Fibroblast of skin of scalp (primary cell): Measurements from ENCODE around the gene RBM38.

Experiments used
- DNase-seq: peaks from one replicate; pipeline ENCODE4 v3.0.0-alpha.2; 2013

The RBM38 gene

DNA sequence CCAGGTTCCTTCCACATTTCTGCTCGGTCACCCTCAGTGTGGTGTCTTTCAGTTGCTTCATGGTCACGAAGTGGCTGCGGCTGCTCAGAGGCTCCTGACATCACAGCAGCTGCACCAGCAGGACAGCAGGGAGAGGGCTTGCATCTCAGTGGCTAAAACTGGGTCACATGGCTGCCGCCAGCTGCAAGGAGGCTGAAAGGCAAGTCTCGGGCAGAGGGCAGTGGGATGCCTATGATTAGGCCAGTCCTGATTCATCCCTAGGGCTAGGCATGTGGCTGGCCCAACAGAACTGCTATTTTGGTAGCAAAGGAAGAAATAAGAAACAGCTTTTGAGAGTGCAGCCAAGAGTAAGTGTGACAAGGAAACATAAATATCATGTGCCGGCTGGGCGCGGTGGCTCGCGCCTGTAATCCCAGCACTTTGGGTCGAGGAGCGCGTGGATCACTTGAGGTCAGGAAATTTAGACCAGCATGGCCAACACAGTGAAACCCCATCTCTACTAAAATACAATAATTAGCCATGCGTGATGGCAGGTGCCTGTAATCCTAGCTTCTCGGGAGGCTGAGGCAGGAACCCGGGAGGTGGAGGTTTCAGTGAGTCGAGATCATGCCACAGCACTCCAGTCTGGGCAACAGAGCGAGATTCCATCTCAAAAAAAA, 46.6 kb downstream of the RBM38 start:
- DNase-seq: no peak

DNA sequence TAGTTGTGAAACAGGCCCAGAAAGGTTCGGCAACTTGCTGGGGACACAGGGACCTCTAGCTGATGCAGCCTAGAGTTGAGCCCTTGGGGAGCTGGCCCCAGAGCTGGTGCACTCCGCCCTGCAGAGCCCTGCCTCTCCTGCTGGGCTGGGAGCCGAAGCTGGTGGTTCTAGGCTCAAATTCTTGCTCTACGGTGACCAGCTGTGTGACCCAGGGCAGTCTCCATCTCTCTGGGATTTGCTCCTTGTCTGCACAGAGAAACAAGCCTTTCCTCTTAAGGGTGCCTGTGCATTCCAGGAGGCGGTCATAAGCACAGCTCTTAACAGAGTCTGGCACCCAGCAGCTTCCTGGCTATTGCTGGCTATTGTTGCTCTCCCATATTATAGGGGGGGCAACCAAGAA, 47.4 kb downstream of the RBM38 start:
- no peak for DNase-seq

DNA sequence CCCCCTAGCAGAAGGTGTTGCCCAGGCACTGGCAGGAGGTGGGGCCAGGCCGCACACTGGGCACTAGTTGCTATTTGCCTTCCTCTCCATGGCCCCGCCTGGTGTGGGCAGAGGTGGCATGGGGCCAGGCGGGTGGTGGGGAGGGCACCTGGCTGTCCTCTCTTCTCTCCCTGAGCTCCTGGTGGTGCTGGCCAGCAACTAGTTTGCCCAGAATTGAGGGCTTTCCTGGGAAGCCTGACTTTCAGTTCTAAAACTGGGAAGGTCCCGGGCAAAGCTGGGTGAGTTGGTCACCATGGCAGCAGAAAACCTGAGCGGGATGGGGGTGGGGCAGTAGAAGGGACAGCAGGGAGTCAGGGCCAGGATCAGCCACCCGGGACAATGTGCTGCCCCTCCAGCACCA, 48.2 kb downstream of the RBM38 start:
- no peak for DNase-seq

DNA sequence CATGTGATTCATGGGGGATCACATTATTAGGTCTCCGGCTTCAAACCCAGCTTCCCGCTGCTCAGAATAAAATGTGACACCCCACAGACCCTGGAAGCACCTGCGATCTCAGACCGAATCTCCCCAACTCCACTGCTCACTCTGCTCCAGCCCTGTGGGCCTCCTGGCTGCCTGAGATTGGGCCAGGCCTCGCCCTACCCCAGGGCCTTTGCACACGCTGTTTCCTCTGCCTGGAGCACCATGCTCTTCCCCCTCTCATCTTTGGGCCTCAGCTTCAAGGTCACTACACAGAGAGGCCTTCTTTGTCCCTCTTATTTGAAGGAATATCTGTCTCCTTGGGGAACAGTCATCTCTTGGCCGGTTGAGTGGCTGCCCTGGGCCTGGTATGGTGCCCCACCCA, 48.8 kb downstream of the RBM38 start:
- no peak for DNase-seq

DNA sequence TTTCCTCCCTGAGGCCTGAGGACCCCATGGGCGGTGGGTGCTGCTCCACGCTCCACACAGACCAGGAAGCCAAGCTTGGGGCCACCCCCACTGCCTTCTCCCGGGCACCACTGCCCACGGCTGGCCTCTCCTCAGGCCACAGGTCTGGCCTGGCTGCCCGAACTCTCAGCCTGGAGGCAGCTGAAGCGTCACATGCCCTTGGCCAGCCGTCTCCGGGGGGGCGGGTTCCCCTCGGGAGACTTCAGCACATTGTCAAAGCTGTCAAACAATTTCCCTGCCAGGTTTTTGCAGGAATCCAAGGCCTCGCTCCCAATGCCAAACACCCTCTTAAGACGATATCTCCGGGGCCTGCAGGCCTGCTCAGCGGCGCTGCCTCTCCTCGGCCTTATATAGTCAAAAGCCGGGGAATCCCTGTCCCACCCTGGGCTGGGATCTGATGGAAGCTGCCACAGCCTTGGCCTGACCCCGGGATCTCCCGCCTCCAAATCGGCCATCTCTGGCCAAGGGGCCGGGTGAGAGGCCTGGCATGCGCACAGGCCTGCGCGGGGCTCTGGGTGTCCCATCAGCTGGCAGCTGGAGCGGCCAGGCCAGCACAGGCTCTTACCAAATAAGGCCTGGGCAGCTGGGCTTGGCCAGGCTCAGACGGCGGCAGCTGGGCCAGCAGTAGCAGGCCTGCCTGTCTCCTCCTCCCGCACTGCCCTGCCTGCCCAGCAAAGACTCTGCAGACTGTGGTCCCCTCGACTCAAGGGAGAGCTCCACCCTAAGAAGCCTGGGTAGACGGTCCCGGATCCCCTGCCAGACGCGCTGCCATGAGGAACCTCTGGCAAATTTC, 49.7 kb downstream of the RBM38 start:
- DNase-seq: peak; percentile 24

DNA sequence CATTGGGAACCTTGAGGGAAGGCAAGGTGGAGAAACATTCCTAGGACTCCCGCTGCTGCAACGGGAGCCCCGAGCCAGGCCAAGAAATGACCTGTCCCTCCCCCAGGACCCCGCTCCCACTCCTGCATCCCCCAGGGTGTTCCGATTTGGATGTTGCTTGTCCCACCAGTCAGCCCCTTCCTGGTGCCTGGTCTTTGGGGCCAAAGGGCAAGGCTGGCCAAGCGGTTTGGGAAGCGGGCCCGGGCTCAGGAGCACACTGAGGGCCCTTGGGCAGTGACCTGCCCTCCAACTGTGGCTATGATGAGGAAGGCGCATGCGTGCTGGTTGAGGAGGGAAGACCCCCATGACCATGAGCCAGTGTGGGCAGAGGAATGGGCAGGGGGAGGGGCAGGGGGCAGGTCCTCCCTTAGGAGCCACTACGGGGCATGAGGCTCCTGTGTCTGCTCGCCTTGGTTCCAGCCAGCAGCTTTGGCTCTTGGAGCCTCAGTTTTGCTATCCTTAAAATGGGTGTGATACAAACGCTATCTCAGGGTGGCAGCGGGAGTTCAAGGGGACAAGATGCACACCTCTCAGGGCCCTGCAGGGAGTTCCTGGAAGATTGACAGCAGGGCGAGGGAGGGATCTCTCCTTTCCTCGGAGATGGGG, 50.4 kb downstream of the RBM38 start:
- no peak for DNase-seq

DNA sequence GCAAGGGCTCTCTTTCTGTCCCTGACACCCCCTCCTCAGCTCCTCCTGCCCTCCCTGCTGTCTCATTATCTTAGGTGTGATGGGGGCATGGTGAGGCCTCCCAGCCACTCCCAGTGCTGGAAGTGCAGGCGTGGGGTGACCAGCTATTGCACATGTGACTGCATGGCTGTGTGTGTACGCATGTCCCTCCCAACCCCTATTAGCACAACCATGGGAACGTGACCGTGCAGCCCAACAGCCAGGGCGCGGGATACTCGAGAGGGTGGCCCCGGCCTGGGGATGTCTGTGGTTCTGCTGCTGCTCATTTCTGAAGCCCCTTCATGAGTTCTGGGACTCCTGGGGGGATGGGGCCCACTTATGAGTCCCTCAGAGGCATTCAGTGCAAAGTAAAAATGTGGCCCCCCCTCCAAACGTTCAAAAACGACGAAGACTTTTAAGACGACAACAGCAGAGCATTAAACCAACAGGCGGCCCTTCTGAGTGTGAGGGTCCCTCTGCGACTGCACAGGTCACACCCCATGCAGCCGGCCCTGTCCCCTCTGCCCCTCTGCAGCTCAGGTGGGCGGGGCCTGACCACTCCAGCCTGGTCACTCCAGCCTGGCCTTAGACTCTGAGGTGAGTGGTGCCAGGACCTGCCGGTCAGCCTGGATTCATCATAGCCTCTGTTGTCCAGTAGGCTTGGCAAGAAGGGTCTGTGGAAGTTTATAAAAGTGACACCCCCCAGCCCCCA, 51.1 kb downstream of the RBM38 start:
- DNase-seq: no peak

DNA sequence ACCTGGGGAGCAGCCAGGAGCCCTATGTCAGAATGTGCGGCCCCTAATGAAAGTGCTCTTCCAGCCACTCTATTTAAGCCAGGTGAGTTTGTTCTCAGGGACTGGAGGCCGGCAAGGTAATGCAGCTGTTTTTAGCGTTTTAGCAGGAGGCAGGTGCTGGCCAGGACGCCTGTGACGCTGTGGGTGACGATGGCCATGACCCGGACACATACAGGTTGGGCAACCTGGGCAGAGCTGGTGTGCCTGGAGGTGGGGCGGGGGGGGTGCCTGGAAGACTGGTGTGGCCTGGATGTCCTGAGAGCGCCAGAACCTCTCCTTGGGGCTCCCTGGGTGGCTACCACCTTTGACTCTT, 51.7 kb downstream of the RBM38 start:
- no peak for DNase-seq

DNA sequence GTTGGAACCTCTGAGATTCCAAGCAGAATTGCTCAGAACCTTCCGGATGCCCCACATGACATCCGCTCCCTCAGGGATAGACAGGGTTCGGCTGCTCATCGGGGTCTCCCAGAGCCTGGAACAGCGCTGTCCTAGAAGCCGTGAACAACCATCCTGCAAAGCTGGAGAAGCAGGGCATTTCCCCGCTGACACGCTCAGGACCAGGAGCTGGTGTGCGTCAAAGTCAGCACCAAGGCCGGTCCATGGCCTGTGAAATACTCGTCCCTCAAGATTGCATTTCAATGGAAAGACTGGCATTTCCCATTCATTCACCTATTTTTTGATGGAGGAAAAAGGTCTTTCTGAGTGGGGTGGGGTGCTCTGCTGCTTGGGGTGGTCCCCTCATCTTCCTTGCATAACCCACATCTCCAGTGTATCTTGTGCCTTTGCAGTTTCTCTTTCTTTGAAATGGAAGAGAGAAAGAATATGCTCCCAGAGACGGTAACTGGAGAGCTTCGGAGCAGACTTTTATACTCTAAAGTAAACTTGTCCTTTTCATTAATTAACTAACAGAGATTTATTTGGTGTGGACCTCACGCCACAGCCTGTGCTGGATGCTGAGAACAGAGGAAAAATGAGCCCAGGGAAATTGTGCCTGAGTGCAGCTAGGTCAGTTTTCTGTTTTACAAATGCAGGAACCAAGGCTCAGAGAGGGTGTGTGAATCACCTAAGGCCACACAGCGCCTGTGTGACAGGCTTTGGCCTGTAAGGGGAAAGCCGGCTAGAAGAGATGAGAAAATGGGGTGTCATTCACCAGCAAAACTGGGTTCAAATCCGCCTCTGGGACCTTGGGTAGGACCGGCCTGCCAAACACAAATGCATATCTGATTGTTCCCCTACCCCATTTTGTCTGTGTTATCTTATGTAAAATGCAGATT, 52.4 kb downstream of the RBM38 start:
- DNase-seq: no peak

DNA sequence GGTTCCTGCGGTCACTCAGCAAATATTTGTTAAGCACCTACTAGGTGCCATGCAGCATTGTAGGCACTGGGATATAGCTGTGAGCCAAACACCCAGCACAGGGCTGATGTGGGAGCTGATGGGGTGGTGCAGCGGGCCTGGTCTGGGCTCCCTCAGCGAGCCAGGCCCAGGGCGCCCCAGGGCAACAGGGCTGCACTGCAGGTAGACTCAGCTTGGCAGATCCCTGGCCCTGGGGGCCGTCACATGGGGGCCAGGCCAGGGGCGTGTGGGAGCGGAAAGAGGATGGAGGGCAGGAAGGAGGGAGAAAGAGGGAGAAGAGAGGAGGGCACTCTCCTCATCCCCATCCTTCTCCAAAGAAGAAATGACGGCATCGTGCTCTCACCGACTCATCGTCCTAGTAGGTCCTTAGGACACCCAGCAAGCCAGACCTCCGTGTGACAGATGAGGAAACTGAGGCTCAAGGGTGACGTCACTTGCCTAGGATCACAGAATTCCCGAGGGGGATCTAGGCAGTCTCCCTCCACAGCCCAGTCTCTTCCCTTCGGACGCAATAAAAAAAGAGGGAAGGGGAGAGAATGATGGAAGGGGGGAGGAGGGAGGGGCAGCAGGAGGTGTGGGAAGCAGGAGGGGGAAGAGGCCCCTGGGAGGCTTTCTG, 53.3 kb downstream of the RBM38 start:
- no peak for DNase-seq

DNA sequence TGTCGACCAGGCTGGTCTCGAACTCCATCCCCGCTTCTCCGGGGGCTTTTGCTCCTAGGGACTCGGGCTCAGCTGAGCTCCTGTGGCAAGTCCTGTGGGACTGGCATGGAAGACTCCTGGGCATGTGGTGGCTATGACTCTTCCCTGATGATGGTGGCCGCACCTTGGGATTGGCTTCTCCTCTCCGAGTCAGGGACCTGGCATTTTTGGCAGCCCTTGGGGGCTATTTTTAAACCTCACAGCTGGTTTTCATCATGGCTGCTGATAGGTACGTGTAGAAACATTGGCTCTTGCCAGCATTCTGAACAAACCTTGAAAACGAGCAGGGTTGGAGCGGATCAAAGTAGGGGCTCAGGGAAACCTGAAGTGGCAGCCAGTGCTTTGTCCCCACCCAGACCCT, 54.1 kb downstream of the RBM38 start:
- DNase-seq: no peak

DNA sequence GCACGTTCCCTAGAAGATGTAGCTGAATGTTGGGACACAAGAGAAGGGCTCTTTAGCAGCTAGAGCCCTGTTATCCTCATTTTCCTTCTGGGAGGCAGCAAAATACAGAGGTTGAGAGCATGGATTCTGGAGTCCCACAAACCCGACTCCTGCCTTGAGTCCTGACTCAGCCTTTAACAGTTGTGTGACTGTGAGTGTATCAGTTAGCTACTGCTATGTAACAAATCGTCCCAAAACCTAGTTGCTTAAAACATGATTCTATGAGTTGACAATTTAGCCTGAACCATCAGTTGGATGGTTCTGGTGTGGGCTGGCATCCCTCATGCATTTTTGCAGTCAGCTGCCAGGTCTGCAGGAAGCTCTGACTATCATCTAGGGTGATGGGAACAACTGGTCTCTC, 54.6 kb downstream of the RBM38 start:
- DNase-seq: no peak

DNA sequence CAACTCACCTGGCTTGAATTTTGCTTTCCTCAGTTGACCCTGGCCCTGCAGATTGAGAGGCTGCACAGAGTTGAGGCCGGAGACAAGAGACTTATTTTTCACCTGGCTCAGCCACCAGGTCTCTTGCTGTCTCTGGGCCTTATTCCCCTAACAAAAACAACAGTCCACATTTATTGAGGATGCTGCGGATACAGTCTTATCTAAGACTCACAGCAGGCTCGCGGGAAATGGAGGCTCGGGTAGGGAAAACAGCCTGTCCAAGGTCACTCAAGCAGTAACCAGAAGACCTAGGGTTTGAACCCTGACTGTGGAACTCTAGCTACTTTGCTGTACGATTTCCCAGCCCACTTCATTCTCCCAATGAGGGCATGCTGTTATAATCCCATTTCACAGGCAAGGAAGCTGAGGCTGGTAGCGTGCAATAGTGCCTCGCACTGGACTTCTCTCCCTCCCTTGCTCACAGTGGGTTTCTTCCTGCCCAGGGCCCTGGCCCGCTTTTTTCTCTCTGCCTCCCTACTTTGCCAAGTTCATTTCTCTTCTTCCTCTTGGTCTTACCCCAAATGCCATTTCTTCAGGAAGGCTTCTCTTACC, 57.7 kb downstream of the RBM38 start:
- no peak for DNase-seq

DNA sequence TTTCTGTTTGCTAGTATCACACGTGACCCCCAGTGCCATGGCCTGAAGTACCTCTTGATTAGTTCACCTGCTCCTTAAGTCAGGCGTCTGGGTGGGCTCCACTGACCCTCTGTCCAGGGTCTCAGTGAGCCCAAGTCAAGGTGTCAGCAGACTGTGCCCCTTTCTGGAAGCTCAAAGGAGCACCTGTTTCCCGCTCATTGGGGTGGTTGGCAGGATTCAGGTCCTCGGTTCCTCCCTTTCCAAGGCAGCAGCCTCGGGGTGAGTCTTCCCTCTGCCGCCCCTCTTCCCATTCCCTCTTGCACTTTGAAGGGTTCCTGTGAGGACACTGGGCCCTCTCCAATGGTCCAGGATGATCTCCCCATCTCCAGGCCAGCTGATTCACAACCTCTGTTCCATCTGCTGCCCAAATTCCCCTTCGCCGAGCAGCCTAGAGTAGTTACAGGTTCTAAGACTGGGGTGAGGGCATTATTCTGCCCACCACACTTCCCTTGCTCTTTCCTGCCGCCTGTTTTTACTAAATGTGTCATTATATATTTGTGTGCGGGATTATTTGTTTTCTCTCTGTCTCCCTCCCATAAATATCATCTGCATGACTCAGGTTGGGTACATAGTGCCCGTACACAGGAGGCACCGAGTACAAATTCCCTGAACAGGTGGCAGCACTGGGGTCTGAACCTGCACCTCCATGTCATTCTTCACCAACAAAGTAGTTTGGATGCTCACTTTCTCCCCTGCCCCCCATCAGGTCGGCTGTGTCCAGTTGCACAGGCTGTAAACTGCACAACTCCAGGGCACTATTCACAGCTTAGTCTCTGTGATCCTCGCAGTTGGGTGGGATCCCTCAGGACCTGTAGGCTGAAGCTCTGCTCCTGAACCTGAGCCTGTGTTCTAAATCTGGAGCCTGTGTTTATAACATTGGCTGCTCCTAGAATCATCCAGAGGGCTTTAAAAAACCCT, 58.5 kb downstream of the RBM38 start:
- no peak for DNase-seq

DNA sequence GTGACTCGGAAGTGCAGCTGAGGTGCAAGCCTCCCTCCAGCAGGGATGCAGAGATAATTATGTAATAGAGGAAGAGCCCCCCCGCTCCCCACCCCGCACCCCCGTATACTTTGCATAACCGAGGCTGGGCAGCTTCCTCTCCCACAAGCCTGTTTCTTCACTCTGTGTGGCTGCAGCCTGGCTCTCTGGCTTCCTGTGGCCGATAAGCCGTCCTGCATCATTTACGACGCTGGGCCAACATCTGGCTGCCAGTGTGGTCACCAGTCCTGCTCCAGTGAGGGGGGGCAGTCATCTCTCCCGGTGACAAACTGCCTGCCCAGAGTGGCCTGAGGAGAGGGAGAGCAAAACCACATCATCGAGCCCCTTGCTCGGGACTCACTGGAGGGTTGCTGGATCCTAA, 59.2 kb downstream of the RBM38 start:
- DNase-seq: no peak

DNA sequence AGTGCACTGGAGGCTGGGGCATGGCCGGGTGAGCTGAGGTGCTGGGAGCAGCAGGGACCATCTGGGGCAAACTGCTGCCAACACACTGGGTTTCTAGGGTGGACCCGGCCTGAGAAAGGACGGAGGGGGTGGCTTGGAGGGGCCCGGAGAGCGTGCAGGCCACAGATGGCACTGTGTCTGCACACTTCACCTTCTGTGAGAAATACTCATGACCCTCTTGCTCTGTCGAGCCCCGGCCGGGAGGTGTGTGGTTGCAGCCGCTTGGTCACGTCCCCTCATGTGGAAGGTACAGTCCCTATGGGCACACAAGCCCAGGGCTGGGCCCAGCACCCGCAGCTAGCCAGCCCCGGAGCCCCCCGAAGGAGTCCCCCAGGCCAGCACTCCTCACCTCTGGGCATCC, 59.7 kb downstream of the RBM38 start:
- DNase-seq: no peak

DNA sequence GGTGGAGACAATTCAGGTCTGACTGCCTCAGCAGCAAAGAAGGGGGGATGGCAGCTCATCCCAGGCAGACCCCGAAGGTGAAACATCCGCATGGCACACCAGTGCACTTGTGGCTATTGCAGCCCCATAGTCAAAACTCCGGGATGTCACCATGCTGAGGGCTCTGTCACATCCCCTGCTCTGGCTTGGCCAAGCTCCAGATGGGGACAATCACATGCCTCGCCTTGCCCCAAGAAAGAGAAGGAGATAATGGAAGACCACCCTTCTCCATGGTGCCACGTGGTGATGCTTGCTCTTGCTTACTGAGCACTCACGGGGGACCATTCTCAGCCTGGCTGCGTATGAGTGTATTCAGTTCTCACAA, 60.2 kb downstream of the RBM38 start:
- DNase-seq: no peak

DNA sequence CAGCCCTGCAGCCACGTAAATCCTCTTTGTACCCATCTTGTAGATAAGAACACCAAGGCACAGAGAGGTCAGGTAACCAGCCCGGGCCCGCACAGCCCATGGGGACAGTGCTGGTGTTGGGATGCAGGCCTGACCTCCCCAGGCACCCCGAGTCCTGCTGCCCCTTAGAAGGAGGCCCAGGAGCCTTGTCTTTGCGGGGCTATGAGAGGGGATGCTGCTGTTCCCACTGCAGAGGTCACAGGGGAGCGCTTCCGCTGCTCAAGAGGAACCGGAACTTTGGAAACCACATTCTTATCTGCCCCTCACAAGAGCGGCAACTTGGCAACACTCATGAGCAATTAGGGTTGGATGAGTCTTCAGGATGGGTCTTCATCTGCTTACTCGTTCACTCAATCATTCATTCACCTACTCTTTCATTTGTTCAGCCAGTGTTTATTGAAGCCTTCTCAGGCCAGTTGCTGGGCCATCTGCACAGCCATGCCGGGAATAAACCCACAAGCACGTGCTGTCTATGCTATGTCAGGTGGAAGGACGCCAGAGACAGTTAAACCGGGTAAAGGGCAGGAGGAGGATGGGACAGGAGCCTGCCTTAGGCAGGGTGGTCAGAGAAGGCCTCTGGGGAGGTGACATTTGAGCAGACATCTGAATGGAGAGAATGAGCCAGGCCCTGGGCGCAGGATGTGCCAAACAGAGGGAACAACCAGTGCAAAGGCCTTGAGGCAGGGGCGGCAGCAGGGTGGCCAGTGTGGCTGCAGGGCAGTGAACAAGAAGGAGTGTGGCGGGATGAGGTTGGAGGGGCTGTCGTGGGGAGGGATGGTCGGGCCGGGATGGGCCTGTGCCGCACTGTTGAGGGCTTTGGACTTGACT, 60.8 kb downstream of the RBM38 start:
- DNase-seq: no peak

DNA sequence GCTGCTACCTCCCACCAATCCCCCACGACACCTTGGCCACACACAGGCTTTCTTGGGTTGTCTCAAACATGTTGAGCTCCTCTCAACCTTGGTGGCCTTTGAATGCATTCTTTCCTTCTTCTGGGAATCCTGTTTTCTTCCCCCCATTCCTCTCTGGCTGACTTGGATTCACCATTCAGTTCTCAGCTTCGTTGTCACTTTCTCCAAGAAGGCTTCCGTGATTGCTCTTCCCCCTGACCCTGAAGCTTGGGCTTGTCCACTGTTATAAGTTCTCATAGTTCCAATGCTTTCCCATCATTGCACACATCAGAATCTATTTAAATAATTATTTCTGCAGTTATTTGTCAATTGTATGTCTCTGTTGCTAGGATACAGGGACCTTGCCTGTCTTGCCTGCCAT, 64.2 kb downstream of the RBM38 start:
- DNase-seq: no peak
